ENCODE measurements around the gene ELN.
A peak's percentile ranks its signal among the peaks of the same experiment; 100 is the strongest.

Gene ELN

DNA sequence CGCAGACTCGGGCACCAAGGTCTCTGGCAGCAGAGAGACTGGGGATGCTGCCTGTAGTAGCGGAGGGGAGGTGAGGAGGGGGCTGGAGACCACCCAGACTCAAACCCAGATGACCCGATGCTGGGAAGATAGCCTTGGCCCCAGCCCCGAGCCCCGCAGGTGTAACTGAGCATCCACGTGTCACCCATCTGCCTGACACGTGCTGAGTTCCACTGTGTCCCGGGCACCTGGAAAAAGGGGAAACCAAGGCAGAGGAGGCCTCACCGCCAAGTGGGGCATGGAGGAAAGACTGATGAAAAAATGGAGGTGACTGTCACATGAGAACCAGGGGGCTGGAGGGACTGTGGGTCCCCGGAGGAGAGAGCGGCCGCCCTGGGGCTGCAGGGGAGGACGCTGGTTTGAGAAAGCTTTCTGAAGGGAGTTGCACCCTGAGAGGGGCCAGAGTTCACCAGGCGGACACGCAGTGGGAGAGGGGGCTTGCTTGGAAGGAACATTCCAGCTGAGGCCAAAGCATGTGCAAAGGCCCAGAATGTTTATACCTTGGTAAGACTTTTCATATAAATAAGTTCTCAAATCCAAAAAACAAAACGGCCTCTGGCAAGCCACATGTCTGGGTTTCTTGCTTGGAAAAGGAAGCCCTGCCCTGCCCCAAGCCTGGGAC lies 27.4 kb upstream of the ELN start:
- peak; percentile 16 for DNase-seq (ENCODE audit: low read depth)
- H3K4me3 ChIP-seq (ENCODE audit: low read depth, low read length): no peak overlapping the region
- TF ChIP-seq CTCF (conservative IDR thresholded peaks at IDR 0.05; ENCODE audit: low read depth, low read length): no peak

- no peak overlapping the region for H3K4me3 ChIP-seq (ENCODE audit: low read depth, low read length)
- DNase-seq (ENCODE audit: low read depth): no peak
- no peak for TF ChIP-seq CTCF (conservative IDR thresholded peaks at IDR 0.05; ENCODE audit: low read depth, low read length)
Measured at GRCh38 chr7:74001150-74001494, 26.9 kb upstream of the ELN start.

DNA sequence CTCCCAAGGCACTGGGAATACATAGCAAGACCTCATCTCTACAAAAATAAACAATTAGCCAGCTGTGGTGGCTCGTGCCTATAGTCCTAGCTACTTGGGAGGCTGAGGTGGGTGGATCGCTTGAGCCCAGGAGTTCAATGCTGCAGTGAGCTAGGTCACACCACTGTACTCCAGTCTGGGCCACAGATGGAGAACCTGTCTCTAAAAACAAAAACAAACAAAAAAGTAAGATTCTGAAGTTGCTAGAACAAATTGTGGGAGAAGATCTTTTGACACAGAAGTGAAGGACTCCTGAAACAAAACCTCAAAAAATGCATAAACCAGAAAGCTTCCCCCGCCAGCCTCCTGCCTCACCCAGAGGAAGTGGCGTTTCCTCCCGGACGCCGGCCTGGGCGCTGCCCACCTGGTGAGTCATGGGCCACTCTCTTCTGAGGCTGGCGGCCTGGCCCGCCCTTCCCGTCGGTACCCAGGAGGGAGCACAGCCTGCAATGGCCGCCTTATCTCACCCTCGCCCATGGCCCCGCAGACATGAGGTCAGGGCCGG lies 25.4 kb upstream of the ELN start:
- no peak for TF ChIP-seq CTCF (conservative IDR thresholded peaks at IDR 0.05; ENCODE audit: low read depth, low read length)
- no peak overlapping the region for H3K4me3 ChIP-seq (ENCODE audit: low read depth, low read length)
- peak; percentile 59 for DNase-seq (ENCODE audit: low read depth)

- no peak overlapping the region for H3K4me3 ChIP-seq (ENCODE audit: low read depth, low read length)
- TF ChIP-seq CTCF (conservative IDR thresholded peaks at IDR 0.05; ENCODE audit: low read depth, low read length): no peak
- no peak for DNase-seq (ENCODE audit: low read depth)
Measured at GRCh38 chr7:74003621-74004020, 24.4 kb upstream of the ELN start.

DNA sequence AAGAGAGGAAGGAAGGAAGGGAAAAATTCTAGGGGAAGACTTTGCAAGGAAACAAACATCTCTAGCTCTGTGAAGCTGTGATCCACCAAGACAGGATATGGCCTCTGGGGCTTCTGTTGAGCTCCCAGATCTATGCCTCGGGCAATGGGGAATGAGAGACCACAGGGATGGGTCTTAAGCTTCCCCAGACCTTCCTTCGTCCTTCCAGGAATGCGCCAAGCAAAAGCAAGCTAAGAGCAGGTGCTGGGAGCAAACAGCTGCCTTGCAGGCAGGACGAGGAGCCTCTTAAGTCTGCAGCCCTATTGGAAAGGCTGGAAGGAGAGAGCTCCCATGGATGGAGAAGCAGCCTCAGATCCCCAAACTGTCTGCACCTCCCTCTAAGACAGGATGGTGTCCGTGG lies 21.9 kb upstream of the ELN start:
- H3K4me3 ChIP-seq (ENCODE audit: low read depth, low read length): no peak overlapping the region
- no peak for TF ChIP-seq CTCF (conservative IDR thresholded peaks at IDR 0.05; ENCODE audit: low read depth, low read length)
- no peak for DNase-seq (ENCODE audit: low read depth)

GRCh38 chr7:74006451-74007241 lies 21.3 kb upstream of the ELN start:
- TF ChIP-seq CTCF (conservative IDR thresholded peaks at IDR 0.05; ENCODE audit: low read depth, low read length): no peak
- DNase-seq (ENCODE audit: low read depth): peak; percentile 52
- no peak overlapping the region for H3K4me3 ChIP-seq (ENCODE audit: low read depth, low read length)

DNA sequence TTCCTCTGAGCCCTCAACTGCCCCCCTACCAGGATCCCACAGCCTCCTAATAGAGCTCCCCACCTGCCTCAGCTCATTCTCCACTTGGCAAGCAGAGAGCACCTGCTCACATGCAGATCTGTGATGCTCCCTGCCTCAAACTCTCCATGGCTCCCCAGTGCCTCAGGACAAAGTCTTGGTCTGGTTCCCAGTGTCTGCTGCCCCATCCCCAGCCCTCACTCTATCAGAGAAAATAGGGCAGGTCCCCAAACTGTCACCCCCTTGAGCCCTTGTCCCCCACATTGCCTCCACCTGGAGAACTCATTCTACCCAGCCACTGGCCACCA lies 20.8 kb upstream of the ELN start:
- no peak overlapping the region for H3K4me3 ChIP-seq (ENCODE audit: low read depth, low read length)
- TF ChIP-seq CTCF (conservative IDR thresholded peaks at IDR 0.05; ENCODE audit: low read depth, low read length): no peak
- no peak for DNase-seq (ENCODE audit: low read depth)
